Loucy (cell line): ENCODE measurements around the gene FXYD3.

ENCODE experiments used
- CTCF ChIP-seq: fragments of 200-600 bp; sonication (generic); conservative IDR thresholded peaks from 2 replicates; pipeline ENCODE4 v1.5.1; 2014; ENCODE audit warnings: mild to moderate bottlenecking, antibody characterized with exemption, low read length
- EZH2phosphoT487 ChIP-seq: fragments of 200-600 bp; IDR thresholded peaks from 2 replicates; pipeline ENCODE4 v1.6.1; 2018; ENCODE audit warnings: antibody characterized with exemption, mild to moderate bottlenecking, moderate library complexity, borderline replicate concordance

GRCh38 chr19:35086455-35086854 lies 29.2 kb upstream of the FXYD3 start:
- TF ChIP-seq CTCF (no peak), EZH2phosphoT487 (no peak)
